H1 (cell line): ENCODE results near the gene TOGARAM1. TPM values are rescaled to one million over a fixed set of nuclear protein-coding genes. Genes with fewer than 3 reads are reported as not detected.

ENCODE experiments used
- CTCF ChIA-PET: fragments of 300-600 bp; sonication (Branson Sonifier 250); formaldehyde crosslinking; loops from one replicate; lab custom pipeline; 2021; ENCODE audit not compliant: partially characterized antibody; lab: Charles Lee
- POLR2A ChIA-PET: fragments of 300-600 bp; sonication (Branson Sonifier 250); formaldehyde crosslinking; loops from one replicate; lab custom pipeline; 2021; ENCODE audit warnings: inconsistent platforms; ENCODE audit not compliant: partially characterized antibody; lab: Charles Lee
- DNase-seq, 2 experiments: peaks; one replicate each; pipeline versions ENCODE4 v3.0.0 to v3.0.0-alpha.2; 2010 to 2022; ENCODE audit warnings: low spot score in 2 of 2, low read depth in 1 of 2, mixed read lengths in 1 of 2
- FAIRE-seq: peaks from 2 replicates; lab custom pipeline; 2011; peaks lifted over from hg19 to GRCh38; lab: Jason Lieb, UNC
- H2AFZ ChIP-seq: 2 replicates; pipeline ENCODE4 v1.8.1; 2012; ENCODE audit warnings: low read length, inconsistent platforms
- H2AK5ac ChIP-seq: 2 replicates; pipeline ENCODE4 v1.6.1; 2013; ENCODE audit warnings: low read depth, low read length
- H2BK120ac ChIP-seq: replicated peaks from 2 replicates; pipeline ENCODE3; 2013; ENCODE audit warnings: low read depth, low read length, inconsistent platforms
- H2BK12ac ChIP-seq: 2 replicates; pipeline ENCODE4 v1.6.1; 2013; ENCODE audit warnings: low read depth, low read length
- H2BK15ac ChIP-seq: 2 replicates; pipeline ENCODE4 v1.6.1; 2013; ENCODE audit warnings: low read length
- H2BK20ac ChIP-seq: 2 replicates; pipeline ENCODE4 v1.6.1; 2013; ENCODE audit warnings: low read length
- H2BK5ac ChIP-seq: 2 replicates; pipeline ENCODE4 v1.6.1; 2013; ENCODE audit warnings: low read depth, low read length
- H3K14ac ChIP-seq: 2 replicates; pipeline ENCODE4 v1.6.1; 2013; ENCODE audit warnings: inconsistent platforms; ENCODE audit not compliant: insufficient read length
- H3K18ac ChIP-seq: 2 replicates; pipeline ENCODE4 v1.6.1; 2013; ENCODE audit warnings: low read length; ENCODE audit errors: extremely low read depth
- H3K23ac ChIP-seq: 2 replicates; pipeline ENCODE4 v1.6.1; 2013; ENCODE audit warnings: inconsistent platforms; ENCODE audit not compliant: insufficient read length
- H3K23me2 ChIP-seq: 2 replicates; pipeline ENCODE4 v1.6.1; 2013; ENCODE audit warnings: low read depth, low read length
- H3K27ac ChIP-seq: 2 replicates; pipeline ENCODE4 v1.6.1; 2011; ENCODE audit warnings: low read depth, low read length, inconsistent platforms
- H3K27me3 ChIP-seq, 4 experiments: replicated peaks in 1 of 4; 1 replicate in 1 of 4; 2 replicates in 3 of 4; pipeline versions ENCODE4 v1.6.1 to v1.8.1; 2011 to 2013; ENCODE audit warnings: low read length in 3 of 4, mild to moderate bottlenecking in 3 of 4, inconsistent platforms in 2 of 4, mixed read lengths in 2 of 4, moderate library complexity in 1 of 4; ENCODE audit not compliant: control insufficient read depth in 3 of 4, insufficient read depth in 3 of 4; ENCODE audit errors: extremely low read depth in 1 of 4
- H3K36me3 ChIP-seq, 4 experiments: 2 replicates each; pipeline versions ENCODE4 v1.6.1 to v1.8.1; 2011 to 2013; ENCODE audit warnings: mild to moderate bottlenecking in 4 of 4, low read length in 3 of 4, moderate library complexity in 2 of 4, control low read depth in 1 of 4, inconsistent platforms in 1 of 4; ENCODE audit not compliant: insufficient read depth in 4 of 4, control insufficient read depth in 2 of 4
- H3K4ac ChIP-seq: replicated peaks from 2 replicates; pipeline ENCODE3; 2013; ENCODE audit warnings: low read length, low read depth, mixed read lengths, inconsistent platforms; ENCODE audit not compliant: insufficient read length
- H3K4me1 ChIP-seq, 4 experiments: replicated peaks in 1 of 4; 1 replicate in 1 of 4; 2 replicates in 3 of 4; pipeline versions ENCODE4 v1.6.1 to v1.8.1; 2011 to 2013; ENCODE audit warnings: low read length in 3 of 4, inconsistent platforms in 2 of 4, mixed read lengths in 1 of 4; ENCODE audit not compliant: insufficient read depth in 4 of 4, control insufficient read depth in 3 of 4
- H3K4me2 ChIP-seq, 2 experiments: 2 replicates each; pipeline versions ENCODE4 v1.6.1 to v1.8.1; 2011 to 2013; ENCODE audit warnings: low read depth in 2 of 2, low read length in 2 of 2, control low read depth in 1 of 2, inconsistent platforms in 1 of 2, mild to moderate bottlenecking in 1 of 2; ENCODE audit not compliant: insufficient read depth in 1 of 2
- H3K4me3 ChIP-seq, 4 experiments: fragments of 200-600, 300-600 bp in 1 of 4; sonication (generic), shearing (Covaris generic), sonication (Bioruptor Twin) in 1 of 4; 2 replicates each; pipeline versions ENCODE4 v1.5.1 to v1.8.1; 2011 to 2016; ENCODE audit warnings: low read length in 4 of 4, low read depth in 3 of 4, control low read depth in 2 of 4, inconsistent platforms in 2 of 4, mild to moderate bottlenecking in 2 of 4, mixed read lengths in 1 of 4, moderate library complexity in 1 of 4; ENCODE audit not compliant: insufficient read depth in 2 of 4; ENCODE audit errors: extremely low read depth in 1 of 4
- H3K56ac ChIP-seq: replicated peaks from 2 replicates; pipeline ENCODE3; 2013; ENCODE audit warnings: low read depth, mild to moderate bottlenecking, mixed read lengths, low read length, inconsistent platforms; ENCODE audit not compliant: insufficient read length
- H3K79me1 ChIP-seq: 2 replicates; pipeline ENCODE4 v1.6.1; 2013; ENCODE audit warnings: low read depth, low read length, control low read depth
- H3K79me2 ChIP-seq, 2 experiments: 2 replicates each; pipeline versions ENCODE4 v1.6.1 to v1.8.1; 2012 to 2013; ENCODE audit warnings: low read length in 2 of 2, mild to moderate bottlenecking in 2 of 2, inconsistent platforms in 1 of 2; ENCODE audit not compliant: insufficient read depth in 2 of 2, control insufficient read depth in 1 of 2
- H3K9ac ChIP-seq, 4 experiments: replicated peaks in 1 of 4; 1 replicate in 1 of 4; 2 replicates in 3 of 4; pipeline versions ENCODE4 v1.6.1 to v1.8.1; 2011 to 2013; ENCODE audit warnings: low read depth in 3 of 4, low read length in 3 of 4, control low read depth in 2 of 4, mild to moderate bottlenecking in 2 of 4, moderate library complexity in 2 of 4, inconsistent platforms in 1 of 4; ENCODE audit errors: extremely low read depth in 1 of 4
- H3K9me3 ChIP-seq, 2 experiments: 2 replicates each; pipeline versions ENCODE4 v1.6.1 to v1.8.1; 2012 to 2013; ENCODE audit warnings: mild to moderate bottlenecking in 2 of 2, moderate library complexity in 2 of 2, control low read depth in 1 of 2, inconsistent platforms in 1 of 2, low read depth in 1 of 2, low read length in 1 of 2, mixed read lengths in 1 of 2; ENCODE audit not compliant: insufficient read depth in 2 of 2
- H4K20me1 ChIP-seq, 2 experiments: replicated peaks in 1 of 2; 2 replicates each; pipeline versions ENCODE3 to v1.8.1; 2011 to 2013; ENCODE audit warnings: inconsistent platforms in 2 of 2, low read length in 2 of 2, mild to moderate bottlenecking in 1 of 2; ENCODE audit not compliant: insufficient read depth in 2 of 2, control insufficient read depth in 1 of 2
- H4K5ac ChIP-seq: 2 replicates; pipeline ENCODE4 v1.6.1; 2013; ENCODE audit warnings: low read length, low read depth, mixed read lengths, inconsistent platforms; ENCODE audit not compliant: insufficient read length
- H4K8ac ChIP-seq: 2 replicates; pipeline ENCODE4 v1.8.0; 2013; ENCODE audit warnings: mild to moderate bottlenecking, moderate library complexity, low read length, inconsistent platforms; ENCODE audit not compliant: insufficient read depth; ENCODE audit errors: extremely low read depth
- H4K91ac ChIP-seq: replicated peaks from 2 replicates; pipeline ENCODE3; 2013; ENCODE audit warnings: low read length, mixed read lengths, inconsistent platforms; ENCODE audit not compliant: insufficient read length
- ATF3 ChIP-seq: IDR thresholded peaks from 2 replicates; pipeline ENCODE4 v1.6.1; 2011; ENCODE audit warnings: low read depth, mild to moderate bottlenecking, low read length; ENCODE audit not compliant: insufficient read depth
- BRCA1 ChIP-seq: IDR thresholded peaks from 2 replicates; pipeline ENCODE4 v1.6.1; 2012; ENCODE audit warnings: low read depth, low read length, improper control_type of control experiment
- CEBPB ChIP-seq: IDR thresholded peaks from 2 replicates; pipeline ENCODE4 v1.6.1; 2012; ENCODE audit warnings: low read depth, low read length
- EGR1 ChIP-seq: IDR thresholded peaks from 2 replicates; pipeline ENCODE4 v1.6.1; 2011; ENCODE audit warnings: low read depth, low read length, borderline replicate concordance
- EP300 ChIP-seq, 2 experiments: IDR thresholded peaks; 1 replicate in 1 of 2; 2 replicates in 1 of 2; pipeline ENCODE4 v1.6.1; 2011 to 2012; ENCODE audit warnings: low read depth in 2 of 2, low read length in 2 of 2, mild to moderate bottlenecking in 2 of 2, borderline replicate concordance in 1 of 2, inconsistent platforms in 1 of 2, moderate library complexity in 1 of 2
- KDM1A ChIP-seq: fragments of 200-600, 300-600 bp; sonication (generic); IDR thresholded peaks from 2 replicates; pipeline ENCODE4 v1.7.1; 2016; ENCODE audit warnings: mild to moderate bottlenecking, low read length, borderline replicate concordance
- NANOG ChIP-seq: IDR thresholded peaks from 2 replicates; pipeline ENCODE4 v1.6.1; 2011; ENCODE audit warnings: low read length, low read depth, mild to moderate bottlenecking, inconsistent platforms; ENCODE audit not compliant: insufficient read depth, poor library complexity, severe bottlenecking
- NRF1 ChIP-seq: IDR thresholded peaks from 2 replicates; pipeline ENCODE4 v1.6.1; 2011; ENCODE audit warnings: mild to moderate bottlenecking, low read depth, low read length, improper control_type of control experiment
- RNF2 ChIP-seq: fragments of 200-900, 300-1000 bp; sonication (generic); IDR thresholded peaks from 2 replicates; pipeline ENCODE4 v1.7.1; 2016; ENCODE audit warnings: borderline replicate concordance, low read depth, mild to moderate bottlenecking, antibody characterized with exemption, low read length; ENCODE audit not compliant: poor library complexity, severe bottlenecking; ENCODE audit errors: missing control alignments
- SIRT6 ChIP-seq: IDR thresholded peaks from one replicate; pipeline ENCODE4 v1.7.1; 2012; ENCODE audit warnings: low read length, inconsistent platforms
- SIX5 ChIP-seq: IDR thresholded peaks from 2 replicates; pipeline ENCODE4 v1.6.1; 2011; ENCODE audit warnings: mild to moderate bottlenecking, low read depth, low read length
- SP1 ChIP-seq: IDR thresholded peaks from 2 replicates; pipeline ENCODE4 v1.6.1; 2011; ENCODE audit warnings: low read depth, low read length
- TAF7 ChIP-seq: optimal IDR thresholded peaks from 2 replicates; pipeline ENCODE3; 2011; ENCODE audit warnings: low read depth, mild to moderate bottlenecking, inconsistent platforms, low read length, moderate library complexity, borderline replicate concordance
- WGBS, 2 experiments: shearing (Covaris generic) in 1 of 2; methylation state at CpG; one replicate each; pipeline versions ENCODE4 v1.1.6 to v1.1.7; 2013 to 2015; ENCODE audit warnings: low lambda C conversion rate in 2 of 2, mixed read lengths in 2 of 2, inconsistent platforms in 1 of 2, low coverage in 1 of 2, missing lambda C conversion rate in 1 of 2; ENCODE audit not compliant: insufficient replicate concordance in 2 of 2, insufficient coverage in 1 of 2, insufficient read length in 1 of 2; ENCODE audit errors: extremely low coverage in 1 of 2, missing lambda C conversion rate in 1 of 2; 5-methylcytosine and 5-hydroxymethylcytosine counted together
- polyA plus RNA-seq, 7 experiments: library from polyadenylated mRNA; depleted of rRNA in 3 of 7; stranded (reverse) in 5 of 7; unstranded in 2 of 7; fragments of >200 nt in 5 of 7; fragments of 200-250 nt in 2 of 7; gene quantifications; 1 replicate in 5 of 7; 2 replicates in 1 of 7; 4 replicates in 1 of 7; pipeline versions ENCODE4 v1.2.1 to v1.2.3, GENCODE V29; 2011 to 2013; ENCODE audit warnings: missing spikeins in 2 of 7, mixed read lengths in 2 of 7
- total RNA-seq: library from RNA; stranded (reverse); fragmentation: NEBNext Ultra II Directional; extraction: Animal tissue kit (Norgen Biotek cat#: 25700); gene quantifications from 2 replicates; pipeline ENCODE4 v1.2.1, GENCODE V29; 2021

TOGARAM1 gene
- total and polyA plus RNA-seq, 2 of the 8 experiments (the other 6 are each of a cell fraction or from before 2014, with no cell fraction given) = 2.5 to 6.8 TPM

- Histone ChIP-seq H3K36me3 (no peaks in the 10 kb centered on the region; a peak in 2 of 8 replicates), H3K18ac (no peak overlapping the region), H2BK15ac (no peak overlapping the region), H2BK12ac (no peak overlapping the region), H4K8ac (no peak overlapping the region), H3K9ac (no peak overlapping the region), H2BK5ac (no peak overlapping the region), H2BK120ac (no peak overlapping the region), H3K4me1 (no peaks in the 10 kb centered on the region), H3K4ac (no peak overlapping the region), H3K23ac (no peak overlapping the region), H4K20me1 (peaks cover 0 to 6% of the 10 kb centered on the region in 2 experiments), H3K23me2 (no peaks in the 10 kb centered on the region), H3K27me3 (peaks cover 0 to 1% (median 0%) of the 10 kb centered on the region in 4 experiments; a peak in 1 of 7 replicates), H3K4me2 (no peak overlapping the region), H2BK20ac (no peak overlapping the region), H3K56ac (no peak overlapping the region), H4K5ac (no peak overlapping the region), H3K79me2 (peaks cover 0 to 25% of the 10 kb centered on the region in 2 experiments; a peak in 2 of 4 replicates), H3K79me1 (no peaks in the 10 kb centered on the region), H2AK5ac (no peak overlapping the region), H3K14ac (no peak overlapping the region), H2AFZ (no peak overlapping the region), H4K91ac (no peak overlapping the region), H3K4me3 (no peak overlapping the region), H3K9me3 (0 out of 4 replicates have a peak, but pooled peaks cover 0 to 5% of the 10 kb centered on the region in 2 experiments), H3K27ac (no peak overlapping the region)
- ChIA-PET CTCF (interaction anchor here (0.7 kb wide), 1 partner anchor 38 kb away, joined by 3 read pairs; no protein-coding TSS in a partner anchor), POLR2A (interaction anchor here (1.3 kb wide), 1 partner anchor 13 kb away, joined by 3 read pairs; no protein-coding TSS in a partner anchor)
- FAIRE-seq (no peak), DNase-seq (no peak)
- no peak for TF ChIP-seq SP1
- TF ChIP-seq EGR1 = no peak
- TF ChIP-seq TAF7 = no peak
- TF ChIP-seq SIRT6 = no peak
- no peak for TF ChIP-seq RNF2
- TF ChIP-seq KDM1A = no peak
- TF ChIP-seq CEBPB = no peak
- TF ChIP-seq BRCA1 = no peak
- TF ChIP-seq EP300 (IDR thresholded peaks at IDR 0.05; ENCODE audit: borderline replicate concordance in 1 of 2, low read depth in 2 of 2, low read length in 2 of 2) = no peak
- no peak for TF ChIP-seq NANOG
- no peak for TF ChIP-seq ATF3
- no peak for TF ChIP-seq NRF1
- no peak for TF ChIP-seq SIX5
- 93% methylated on average over 2 of the region's 2 CpGs; no CpG with 5 or more reads in 1 of the 2 experiments for WGBS, 2 experiments
Observed at GRCh38 chr14:44951051-44951450, 10.9 kb upstream of the TOGARAM1 start.
